GM18520 (cell line): ENCODE measurements around the gene MTREX.

Experiments
- ATAC-seq: cut with Tn5 transposase; IDR thresholded peaks from one replicate; pipeline ENCODE4 v1.9.1; 2021; ENCODE audit not compliant: unreplicated experiment

The MTREX gene

GRCh38 chr5:55324815-55325418, 17.1 kb downstream of the MTREX start:
- ATAC-seq, result peak; percentile 41

DNA sequence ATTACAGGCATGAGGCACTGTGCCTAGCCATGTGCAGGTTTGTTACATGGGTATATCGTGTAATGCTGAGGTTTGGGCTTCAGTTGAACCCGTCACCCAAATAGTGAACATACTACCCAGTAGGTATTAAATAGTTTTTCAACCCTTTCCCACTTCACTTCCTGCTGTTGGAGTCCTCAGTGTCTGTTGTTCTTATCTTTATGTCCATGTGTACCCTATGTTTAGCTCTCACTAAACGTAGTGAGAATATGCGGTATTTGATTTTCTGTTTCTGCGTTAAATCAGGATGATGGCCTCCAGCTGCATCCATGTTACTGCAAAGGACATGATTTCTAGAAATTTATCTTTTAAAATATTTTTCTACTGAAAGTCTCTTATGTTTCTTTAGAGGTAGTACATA, 17.8 kb downstream of the MTREX start:
- ATAC-seq, result no peak

GRCh38 chr5:55327281-55327680, 19.5 kb downstream of the MTREX start:
- ATAC-seq, result no peak

DNA sequence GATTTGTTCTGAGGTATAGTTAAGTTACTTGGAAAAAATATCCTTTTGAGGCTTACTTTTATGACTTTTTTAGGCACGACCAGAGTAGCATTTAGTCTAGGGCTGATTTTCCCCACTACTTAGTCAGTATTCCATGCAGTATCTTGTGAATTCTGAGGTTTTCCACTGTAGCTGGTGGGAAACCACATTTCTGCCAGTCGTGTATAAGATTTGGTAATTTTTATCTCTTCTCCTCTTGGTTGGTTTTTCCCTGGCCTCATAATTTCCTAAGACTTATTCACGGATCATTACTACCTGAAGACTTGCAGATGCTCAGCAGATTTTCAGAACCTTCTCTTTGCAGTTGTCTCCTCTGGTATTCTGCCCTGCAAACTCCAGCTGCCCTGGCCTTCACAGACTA, 23.5 kb downstream of the MTREX start:
- ATAC-seq, result no peak

DNA sequence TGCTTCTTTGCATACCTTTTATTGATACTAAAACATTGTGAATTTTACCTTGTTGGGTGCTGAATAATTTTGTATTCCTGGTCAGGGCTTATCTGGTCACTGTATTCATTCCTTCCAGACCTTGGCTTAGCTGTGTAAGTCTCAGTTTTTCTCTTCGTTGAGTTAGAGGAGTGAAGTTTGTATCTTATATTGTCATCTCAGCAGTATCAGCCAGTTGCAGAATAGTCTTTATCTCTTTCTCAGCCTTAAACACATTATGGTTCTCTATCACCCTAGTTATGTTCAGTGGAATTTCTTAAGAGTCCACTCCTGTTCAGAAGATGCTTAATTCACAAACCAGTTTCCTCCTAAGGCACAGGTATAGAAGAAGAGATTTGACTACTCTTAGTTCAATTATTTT, 25.2 kb downstream of the MTREX start:
- ATAC-seq, result no peak

DNA sequence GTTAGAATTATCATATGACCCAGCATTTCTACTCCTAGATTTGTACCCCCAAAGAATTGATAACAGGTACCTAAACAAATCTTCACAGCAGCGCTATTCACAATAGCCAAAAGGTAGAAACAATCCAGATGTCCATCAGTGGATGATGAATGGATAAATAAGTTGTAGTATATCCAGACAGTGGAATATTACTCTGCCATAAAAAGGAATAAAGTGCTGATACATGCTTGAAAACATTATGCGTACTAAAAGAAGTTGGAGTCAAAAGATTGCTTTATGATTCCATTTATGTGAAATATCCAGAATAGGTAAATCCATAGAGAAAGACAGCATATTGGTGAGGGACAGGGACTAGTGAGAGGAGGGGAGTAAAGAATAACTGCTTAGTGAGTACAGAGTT, 26.0 kb downstream of the MTREX start:
- ATAC-seq, result no peak

- no peak for ATAC-seq
These were observed 30.4 kb downstream of the MTREX start for GRCh38 chr5:55338092-55338613.

GRCh38 chr5:55338810-55339243, 31.0 kb downstream of the MTREX start:
- peak; percentile 62 for ATAC-seq

GRCh38 chr5:55343107-55343506, 35.3 kb downstream of the MTREX start:
- ATAC-seq, result no peak

DNA sequence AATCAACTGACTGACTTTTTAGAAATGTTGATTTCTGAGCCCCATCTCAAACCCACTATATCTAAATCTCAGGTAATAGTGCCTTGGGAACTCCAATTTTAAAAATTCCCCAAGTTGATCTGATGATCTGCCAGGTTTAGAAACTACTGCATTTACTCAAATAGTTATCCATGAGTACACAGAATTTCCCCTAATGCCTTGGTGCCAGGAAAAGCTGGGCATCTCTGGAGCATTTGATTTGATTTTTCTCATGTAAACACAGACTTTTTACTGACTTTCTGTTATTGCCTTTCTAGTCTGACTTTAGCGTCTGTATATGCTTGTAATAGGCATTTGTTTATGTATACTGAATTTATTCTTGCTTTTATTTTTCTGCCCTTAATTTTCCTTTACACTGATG, 35.8 kb downstream of the MTREX start:
- no peak for ATAC-seq

GRCh38 chr5:55344392-55344992, 36.7 kb downstream of the MTREX start:
- ATAC-seq, result no peak

- no peak for ATAC-seq
These were observed 37.5 kb downstream of the MTREX start for GRCh38 chr5:55345327-55345726.

- no peak for ATAC-seq
These were observed 40.0 kb downstream of the MTREX start for GRCh38 chr5:55347786-55348185.

GRCh38 chr5:55350754-55351153, 43.0 kb downstream of the MTREX start:
- no peak for ATAC-seq

GRCh38 chr5:55356896-55357295, 49.1 kb downstream of the MTREX start:
- no peak for ATAC-seq

DNA sequence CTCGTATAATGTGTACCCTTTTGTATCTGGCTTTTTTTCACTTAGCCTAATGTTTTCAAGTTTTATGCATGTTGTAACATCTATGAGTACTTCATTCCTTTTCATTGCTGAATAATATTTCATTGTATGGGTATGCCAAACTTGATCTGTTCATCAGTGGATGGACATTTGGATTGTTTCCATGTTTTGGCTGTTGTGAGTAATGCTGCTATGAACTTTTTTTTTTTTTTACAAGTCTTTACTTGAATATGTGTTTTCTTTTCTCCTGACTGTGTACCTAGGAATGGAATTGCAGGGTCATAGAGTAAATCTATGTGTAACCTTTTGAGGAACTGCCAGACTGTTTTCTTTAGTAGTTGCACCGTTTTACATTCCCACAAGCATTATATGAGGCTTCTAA, 52.4 kb downstream of the MTREX start:
- no peak for ATAC-seq

DNA sequence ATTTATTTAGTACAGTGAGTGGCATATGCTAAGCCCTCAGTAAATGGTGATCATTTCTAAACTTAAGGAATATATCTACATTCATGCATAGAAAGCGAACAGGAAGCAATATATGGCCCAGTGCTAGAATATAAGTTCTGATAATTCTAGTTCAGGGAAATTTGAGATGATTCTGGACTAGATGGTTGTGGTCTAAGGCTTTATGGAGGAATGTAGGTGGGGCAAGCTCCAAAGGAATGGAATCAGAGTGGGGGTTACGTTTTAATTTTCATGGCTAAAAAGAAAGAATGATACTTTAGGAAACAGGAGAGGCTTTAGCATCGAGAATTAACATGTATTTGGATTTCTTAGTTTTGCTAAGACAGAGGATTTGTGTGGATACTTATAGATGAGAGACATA, 56.1 kb downstream of the MTREX start:
- no peak for ATAC-seq

DNA sequence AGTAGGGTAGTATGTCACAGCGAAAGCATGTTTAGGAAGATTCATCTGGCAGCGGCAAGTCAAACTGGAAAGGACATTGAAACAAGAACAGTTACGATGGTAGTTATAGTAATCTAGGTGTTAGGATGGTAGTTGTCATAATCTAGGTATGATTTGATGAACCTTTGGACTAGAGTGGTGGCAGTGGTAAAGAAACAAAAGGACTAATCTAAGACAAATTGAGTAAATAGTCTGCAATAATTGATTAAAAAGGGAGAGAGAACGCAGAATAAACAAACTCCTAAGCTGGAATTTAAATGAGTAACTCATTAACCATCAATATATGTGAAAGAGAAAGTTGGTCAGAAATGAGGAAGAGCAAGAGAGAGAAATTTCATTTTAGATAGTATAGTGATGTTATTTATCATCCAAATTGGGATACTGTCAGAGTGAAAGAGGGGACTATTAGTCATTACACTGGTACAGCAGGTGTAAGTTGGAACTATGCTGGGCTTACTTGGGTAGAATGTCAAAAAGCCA, 56.8 kb downstream of the MTREX start:
- ATAC-seq, result peak; percentile 93

DNA sequence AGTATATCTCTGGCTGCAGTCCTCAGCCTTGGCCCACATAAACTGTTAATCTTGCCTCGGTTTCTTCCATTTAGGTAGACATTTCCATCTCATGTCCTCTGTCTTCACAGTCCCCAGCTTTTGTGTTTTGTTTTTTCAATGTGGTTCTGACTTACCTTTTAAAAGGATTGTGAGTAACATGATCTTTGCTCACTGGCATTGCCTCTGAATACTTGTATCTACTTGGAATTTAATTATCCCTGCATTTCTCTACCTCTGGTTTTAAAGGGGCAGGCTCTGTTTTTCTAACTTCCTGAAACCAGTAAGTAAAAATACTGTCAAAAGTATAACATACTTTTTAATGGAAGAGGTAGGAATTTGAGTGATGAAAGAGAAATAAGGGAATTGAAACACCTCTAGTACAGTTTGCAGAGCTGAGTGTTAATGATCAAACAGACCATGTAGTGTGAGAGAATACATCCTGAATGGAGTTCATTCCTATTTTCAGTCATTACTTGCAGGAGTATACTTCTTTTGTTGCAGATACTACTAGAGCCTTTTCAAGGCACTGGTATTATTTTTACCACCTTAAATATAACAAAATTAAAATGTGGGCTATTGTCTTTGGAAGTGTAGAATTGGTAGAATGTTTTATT, 62.6 kb downstream of the MTREX start:
- ATAC-seq, result no peak

DNA sequence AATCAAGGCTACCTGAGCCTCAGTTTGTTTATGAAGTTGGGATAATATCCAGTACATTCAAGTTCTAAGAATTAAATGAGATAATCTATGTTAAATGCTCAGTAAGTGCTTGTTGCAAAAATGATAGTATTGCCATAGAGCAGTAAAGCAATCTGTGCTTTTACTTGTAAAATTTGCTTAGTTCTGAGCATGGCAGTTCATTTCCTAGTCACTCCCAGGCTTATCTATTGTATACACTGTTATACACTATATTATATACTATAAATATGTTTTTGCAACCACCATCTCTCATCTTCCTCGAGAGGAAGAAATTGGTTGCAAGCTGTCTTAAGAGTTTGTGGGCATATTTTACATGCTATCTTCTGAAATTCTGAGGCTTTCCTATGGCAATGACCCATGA, 63.4 kb downstream of the MTREX start:
- ATAC-seq, result no peak

DNA sequence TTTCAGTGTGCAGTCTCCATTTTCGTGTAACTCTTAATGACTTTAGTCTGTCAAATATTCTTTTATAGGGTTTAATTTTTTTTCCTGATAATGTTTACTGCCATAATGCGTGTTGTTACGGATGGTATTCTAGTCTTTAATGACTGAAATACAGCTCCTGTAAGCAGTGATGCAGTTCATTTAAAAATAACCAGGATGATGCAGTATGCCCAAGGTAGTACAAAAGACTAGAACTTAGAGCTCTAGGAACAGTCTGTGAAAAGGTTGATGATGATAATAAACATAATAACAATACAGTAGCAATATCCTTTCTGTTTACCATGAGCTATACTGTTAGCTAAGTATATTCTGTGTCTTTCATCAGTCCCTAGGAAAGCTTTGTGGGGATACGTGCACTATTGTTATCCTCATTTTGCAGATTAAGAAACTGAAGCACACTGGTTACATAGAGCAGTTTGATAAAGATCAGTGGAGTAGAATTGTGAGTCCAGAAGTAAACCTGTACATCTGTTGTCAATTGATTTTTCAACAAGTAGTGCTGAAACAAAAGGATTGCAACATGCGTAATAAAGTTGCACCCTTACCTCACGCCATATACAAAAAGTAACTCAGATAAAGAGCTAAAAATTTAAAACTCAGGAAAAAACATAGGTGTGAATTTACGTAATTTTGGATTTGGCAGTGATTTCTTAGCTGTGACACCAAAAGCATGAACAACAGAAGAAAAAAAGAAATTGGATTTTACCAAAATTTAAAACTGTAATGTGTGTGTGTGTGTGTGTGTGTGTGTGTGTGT, 64.5 kb downstream of the MTREX start:
- no peak for ATAC-seq
